Measurements from ENCODE around the gene TAB2. TPM values are rescaled to one million over a fixed set of nuclear protein-coding genes. Genes with fewer than 3 reads are reported as not detected.

Gene TAB2, protein sequence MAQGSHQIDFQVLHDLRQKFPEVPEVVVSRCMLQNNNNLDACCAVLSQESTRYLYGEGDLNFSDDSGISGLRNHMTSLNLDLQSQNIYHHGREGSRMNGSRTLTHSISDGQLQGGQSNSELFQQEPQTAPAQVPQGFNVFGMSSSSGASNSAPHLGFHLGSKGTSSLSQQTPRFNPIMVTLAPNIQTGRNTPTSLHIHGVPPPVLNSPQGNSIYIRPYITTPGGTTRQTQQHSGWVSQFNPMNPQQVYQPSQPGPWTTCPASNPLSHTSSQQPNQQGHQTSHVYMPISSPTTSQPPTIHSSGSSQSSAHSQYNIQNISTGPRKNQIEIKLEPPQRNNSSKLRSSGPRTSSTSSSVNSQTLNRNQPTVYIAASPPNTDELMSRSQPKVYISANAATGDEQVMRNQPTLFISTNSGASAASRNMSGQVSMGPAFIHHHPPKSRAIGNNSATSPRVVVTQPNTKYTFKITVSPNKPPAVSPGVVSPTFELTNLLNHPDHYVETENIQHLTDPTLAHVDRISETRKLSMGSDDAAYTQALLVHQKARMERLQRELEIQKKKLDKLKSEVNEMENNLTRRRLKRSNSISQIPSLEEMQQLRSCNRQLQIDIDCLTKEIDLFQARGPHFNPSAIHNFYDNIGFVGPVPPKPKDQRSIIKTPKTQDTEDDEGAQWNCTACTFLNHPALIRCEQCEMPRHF
- total RNA-seq = 16.3 and 21.8 TPM in 2 replicates

GRCh38 chr6:149317644-149318571, at the start of gene TAB2:
Gene TAB2, plus strand, starts transcription at chr6:149317712. Its CDS starts 52,286 bp downstream, at chr6:149369998.

GRCh38 chr6:149400050-149400449, 82.5 kb downstream of the TAB2 start, which contains the start of gene SUMO4:
Gene SUMO4, plus strand, starts transcription at chr6:149400262. Its CDS starts 130 bp downstream, at chr6:149400392.

Other genes starting within 250 kb of the TAB2 start
- gene SUMO4, start 82.5 kb downstream of the TAB2 start, total RNA-seq = 0.15 and 0.16 TPM in 2 replicates
- gene ZC3H12D, start 167.3 kb downstream of the TAB2 start, total RNA-seq = not detected in 2 replicates
- 14.1 and 15.7 TPM in 2 replicates for gene PPIL4, start 228.3 kb downstream of the TAB2 start, total RNA-seq
- gene GINM1, start 248.7 kb downstream of the TAB2 start, total RNA-seq = 42.6 and 44.2 TPM in 2 replicates

Measured in hair follicular keratinocyte (primary cell).